ENCODE results near the gene GALT. TPM values are rescaled to one million over a fixed set of nuclear protein-coding genes. Genes with fewer than 3 reads are reported as not detected.

The GALT gene
- total and polyA plus RNA-seq, 2 of the 13 experiments (the other 11 are each of a cell fraction or from before 2014, with no cell fraction given), result 40.4 to 46.3 TPM

DNA sequence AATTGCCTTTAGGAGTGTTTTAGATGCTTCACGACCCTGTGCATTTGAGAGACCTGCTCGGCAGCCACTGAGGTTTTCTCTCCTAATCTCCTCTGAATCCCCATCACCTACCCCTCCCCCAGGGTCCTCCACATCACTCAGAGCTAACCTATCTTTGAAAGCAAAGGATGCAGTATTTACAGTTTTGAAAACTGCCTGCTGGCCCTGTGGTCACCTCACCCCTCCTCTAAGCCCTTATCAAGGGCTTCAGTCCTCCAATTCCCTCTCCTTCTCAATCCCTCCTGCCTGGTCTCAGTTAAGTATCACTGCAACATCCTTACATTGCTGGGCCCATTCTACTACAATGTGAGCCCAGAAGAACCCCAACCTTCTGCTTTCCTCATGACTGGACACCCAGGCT lies 39.1 kb upstream of the GALT start (continued):
- TF ChIP-seq KLF16 (CRISPR knock-in tag; IDR thresholded peaks at IDR 0.05) (0 out of 4 replicates have a peak, but pooled peaks of 1 of the 2 experiments have one; percentile 2), ETV6 (CRISPR knock-in tag; conservative IDR thresholded peaks at IDR 0.05) (no peak), ZBTB8A (CRISPR knock-in tag; IDR thresholded peaks at IDR 0.05; ENCODE audit: borderline replicate concordance, low read depth) (no peak)

DNA sequence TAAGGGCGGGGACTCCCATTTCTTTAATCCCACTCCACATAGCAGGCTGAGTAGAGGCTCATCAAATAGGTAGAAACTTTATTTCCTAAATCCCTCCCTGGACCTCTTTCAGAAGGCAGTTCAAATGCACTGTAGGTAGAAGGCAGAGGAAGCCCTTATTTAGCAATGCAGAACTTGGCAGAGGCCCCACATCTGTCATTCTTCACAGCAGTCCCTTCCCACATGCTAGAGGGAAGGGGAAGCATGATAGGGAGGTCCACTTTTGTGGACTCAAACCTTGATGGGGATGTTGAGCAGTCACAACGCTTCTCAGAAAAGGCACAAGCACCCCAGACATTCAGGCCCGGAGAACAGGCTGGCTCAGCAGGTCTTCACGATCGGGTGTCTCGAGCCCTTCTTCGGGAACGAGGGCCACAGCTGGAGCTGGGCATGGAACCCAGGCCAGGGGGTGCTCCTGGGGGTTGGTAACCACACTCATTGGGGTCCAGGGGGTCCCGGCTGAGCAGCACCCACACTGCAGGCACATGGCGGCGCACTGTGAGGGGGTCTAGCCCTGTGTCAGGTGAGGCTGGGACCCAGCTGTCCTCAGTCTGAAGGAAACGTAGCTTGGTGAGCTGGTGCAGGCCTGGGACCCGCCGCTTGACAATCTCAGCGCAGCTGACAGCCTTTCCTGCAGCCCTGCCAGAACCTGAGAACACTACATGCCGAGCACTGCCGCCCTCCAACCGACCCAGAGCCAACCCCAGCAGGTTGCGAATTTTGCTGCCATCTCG lies 35.9 kb upstream of the GALT start:
- POLR2A ChIA-PET, result interaction anchor here (1.2 to 2.2 kb wide), 2 partner anchors 9 to 27 kb away, joined by 4 to 13 read pairs; partner anchors contain the start of genes DCTN3 and SIGMAR1
- CTCF ChIA-PET (ENCODE audit: low intra/inter-chr PET ratio, low total read pairs), result no interaction called here
- intact Hi-C loops (cut with micrococcal nuclease; ENCODE audit: unreplicated experiment) (no loop called here), in situ Hi-C loops (cut with HindIII; ENCODE audit: extremely low pct_ligation_motif_present, low pct_unique_long_range_greater_than_20kb) (no loop called here)
- no TSS peak for BruUV-seq (replicated peaks)
- Histone ChIP-seq H3K4me2 (ENCODE audit: low read depth, low read length) (peak overlapping the region; percentile 77), H3K36me3 (replicated peaks in 1 of 2; ENCODE audit: control insufficient read depth in 1 of 2, insufficient read depth in 2 of 2, low read length in 2 of 2) (no peaks in the 10 kb centered on the region), H3K27me3 (ENCODE audit: control insufficient read depth in 1 of 2, insufficient read depth in 2 of 2, low read length in 2 of 2) (no peaks in the 10 kb centered on the region), H3K4me1 (ENCODE audit: insufficient read depth, low read length) (peaks cover 40% of the 10 kb centered on the region), H3K4me3 (replicated peaks in 1 of 3; ENCODE audit: insufficient read depth in 1 of 3, low read depth in 2 of 3, low read length in 3 of 3) (peak overlapping the region; percentile 84 to 91 (median 89)), H2AFZ (ENCODE audit: low read length) (no peak overlapping the region), H3K79me2 (ENCODE audit: insufficient read depth, low read length) (peaks cover 6% of the 10 kb centered on the region), H3K9me3 (ENCODE audit: low read length) (no peaks in the 10 kb centered on the region), H3K27ac (ENCODE audit: extremely low read length, insufficient read depth, low read length) (no peak overlapping the region), H3K9ac (ENCODE audit: insufficient read depth, low read depth, low read length) (peak overlapping the region; percentile 95), H4K20me1 (ENCODE audit: insufficient read depth, low read length) (no peaks in the 10 kb centered on the region; the same call in 1 of the 2 replicates)
- ATAC-seq (no peak), FAIRE-seq (no peak), DNase-seq (ENCODE audit: low spot score) (no peak)
- TF ChIP-seq ZNF274 (CRISPR knock-in tag; IDR thresholded peaks at IDR 0.05), result peak; percentile 23; the same call in 1 of the 2 replicates
- TF ChIP-seq AGO2 (optimal IDR thresholded peaks at IDR 0.05; ENCODE audit: low read depth, low read length), result peak; percentile 65
- no peak for TF ChIP-seq ATF7-NPFF (CRISPR knock-in tag; IDR thresholded peaks at IDR 0.05; ENCODE audit: low read depth)
- TF ChIP-seq ZBTB38 (CRISPR knock-in tag; IDR thresholded peaks at IDR 0.05), result 0 out of 2 replicates have a peak, but pooled peaks have one; percentile 41
- TF ChIP-seq SRF (IDR thresholded peaks at IDR 0.05; ENCODE audit: low read depth, low read length), result peak; percentile 75; the same call in 1 of the 2 replicates
- TF ChIP-seq ZSCAN22 (CRISPR knock-in tag; IDR thresholded peaks at IDR 0.05), result no peak
- TF ChIP-seq, protein P1, sequence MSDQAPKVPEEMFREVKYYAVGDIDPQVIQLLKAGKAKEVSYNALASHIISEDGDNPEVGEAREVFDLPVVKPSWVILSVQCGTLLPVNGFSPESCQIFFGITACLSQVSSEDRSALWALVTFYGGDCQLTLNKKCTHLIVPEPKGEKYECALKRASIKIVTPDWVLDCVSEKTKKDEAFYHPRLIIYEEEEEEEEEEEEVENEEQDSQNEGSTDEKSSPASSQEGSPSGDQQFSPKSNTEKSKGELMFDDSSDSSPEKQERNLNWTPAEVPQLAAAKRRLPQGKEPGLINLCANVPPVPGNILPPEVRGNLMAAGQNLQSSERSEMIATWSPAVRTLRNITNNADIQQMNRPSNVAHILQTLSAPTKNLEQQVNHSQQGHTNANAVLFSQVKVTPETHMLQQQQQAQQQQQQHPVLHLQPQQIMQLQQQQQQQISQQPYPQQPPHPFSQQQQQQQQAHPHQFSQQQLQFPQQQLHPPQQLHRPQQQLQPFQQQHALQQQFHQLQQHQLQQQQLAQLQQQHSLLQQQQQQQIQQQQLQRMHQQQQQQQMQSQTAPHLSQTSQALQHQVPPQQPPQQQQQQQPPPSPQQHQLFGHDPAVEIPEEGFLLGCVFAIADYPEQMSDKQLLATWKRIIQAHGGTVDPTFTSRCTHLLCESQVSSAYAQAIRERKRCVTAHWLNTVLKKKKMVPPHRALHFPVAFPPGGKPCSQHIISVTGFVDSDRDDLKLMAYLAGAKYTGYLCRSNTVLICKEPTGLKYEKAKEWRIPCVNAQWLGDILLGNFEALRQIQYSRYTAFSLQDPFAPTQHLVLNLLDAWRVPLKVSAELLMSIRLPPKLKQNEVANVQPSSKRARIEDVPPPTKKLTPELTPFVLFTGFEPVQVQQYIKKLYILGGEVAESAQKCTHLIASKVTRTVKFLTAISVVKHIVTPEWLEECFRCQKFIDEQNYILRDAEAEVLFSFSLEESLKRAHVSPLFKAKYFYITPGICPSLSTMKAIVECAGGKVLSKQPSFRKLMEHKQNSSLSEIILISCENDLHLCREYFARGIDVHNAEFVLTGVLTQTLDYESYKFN (CRISPR knock-in tag; conservative IDR thresholded peaks at IDR 0.05), result no peak
- TF ChIP-seq GATA4 (IDR thresholded peaks at IDR 0.05; ENCODE audit: borderline replicate concordance, low read depth), result no peak
- no peak for TF ChIP-seq SYNCRIP (IDR thresholded peaks at IDR 0.05; ENCODE audit: insufficient read depth, low read depth, low read length)
- WGBS (ENCODE audit: low lambda C conversion rate), result 86% methylated on average over 2 of the region's 20 CpGs

All from HepG2 (cell line).